ENCODE data around the gene FXYD6. TPM values are rescaled to one million over a fixed set of nuclear protein-coding genes. Genes with fewer than 3 reads are reported as not detected.

The FXYD6 gene
- total RNA-seq, 1 donor from 2014 or later, result 45.8 TPM

GRCh38 chr11:117795638-117796455, 80.6 kb downstream of the FXYD6 start:
- DNase-seq (ENCODE audit: low read depth), result no peak
- H3K36me3 ChIP-seq (ENCODE audit: control insufficient read depth, insufficient read depth, low read length), result no peaks in the 10 kb centered on the region
- TF ChIP-seq CTCF (IDR thresholded peaks at IDR 0.05; ENCODE audit: insufficient read depth, low read length, poor library complexity, severe bottlenecking), result no peak
- peak overlapping the region; percentile 37 for H3K4me3 ChIP-seq (ENCODE audit: low read depth, low read length)
- peaks cover 45% of the 10 kb centered on the region for H3K27me3 ChIP-seq (ENCODE audit: control insufficient read depth, insufficient read depth, low read length)

- H3K4me3 ChIP-seq (ENCODE audit: low read depth, low read length), result no peak overlapping the region
- no peaks in the 10 kb centered on the region for H3K36me3 ChIP-seq (ENCODE audit: control insufficient read depth, insufficient read depth, low read length)
- TF ChIP-seq CTCF (IDR thresholded peaks at IDR 0.05; ENCODE audit: insufficient read depth, low read length, poor library complexity, severe bottlenecking), result no peak
- no peak for DNase-seq (ENCODE audit: low read depth)
- H3K27me3 ChIP-seq (ENCODE audit: control insufficient read depth, insufficient read depth, low read length), result peaks cover 45% of the 10 kb centered on the region
These were observed 81.5 kb downstream of the FXYD6 start for GRCh38 chr11:117794772-117795629.

GRCh38 chr11:117794135-117794534, 82.3 kb downstream of the FXYD6 start:
- DNase-seq (ENCODE audit: low read depth), result no peak
- Histone ChIP-seq H3K36me3 (ENCODE audit: control insufficient read depth, insufficient read depth, low read length) (no peaks in the 10 kb centered on the region), H3K27me3 (ENCODE audit: control insufficient read depth, insufficient read depth, low read length) (peaks cover 45% of the 10 kb centered on the region), H3K4me3 (ENCODE audit: low read depth, low read length) (no peak overlapping the region)
- TF ChIP-seq CTCF (IDR thresholded peaks at IDR 0.05; ENCODE audit: insufficient read depth, low read length, poor library complexity, severe bottlenecking), result no peak

GRCh38 chr11:117793583-117793982, 82.9 kb downstream of the FXYD6 start:
- DNase-seq (ENCODE audit: low read depth), result no peak
- Histone ChIP-seq H3K4me3 (ENCODE audit: low read depth, low read length) (no peak overlapping the region), H3K36me3 (ENCODE audit: control insufficient read depth, insufficient read depth, low read length) (no peaks in the 10 kb centered on the region), H3K27me3 (ENCODE audit: control insufficient read depth, insufficient read depth, low read length) (peaks cover 41% of the 10 kb centered on the region)
- no peak for TF ChIP-seq CTCF (IDR thresholded peaks at IDR 0.05; ENCODE audit: insufficient read depth, low read length, poor library complexity, severe bottlenecking)

- no peaks in the 10 kb centered on the region for H3K36me3 ChIP-seq (ENCODE audit: control insufficient read depth, insufficient read depth, low read length)
- no peak for TF ChIP-seq CTCF (IDR thresholded peaks at IDR 0.05; ENCODE audit: insufficient read depth, low read length, poor library complexity, severe bottlenecking)
- no peak overlapping the region for H3K4me3 ChIP-seq (ENCODE audit: low read depth, low read length)
- peaks cover 41% of the 10 kb centered on the region for H3K27me3 ChIP-seq (ENCODE audit: control insufficient read depth, insufficient read depth, low read length)
- no peak for DNase-seq (ENCODE audit: low read depth)
These were observed 83.5 kb downstream of the FXYD6 start for GRCh38 chr11:117792992-117793391.

Data from kidney epithelial cell (primary cell).